Measurements from ENCODE around the gene PIGN. TPM values are rescaled to one million over a fixed set of nuclear protein-coding genes. Genes with fewer than 3 reads are reported as not detected.

The PIGN gene
- polyA plus RNA-seq, 3 donors = 4.1 to 14.7 (median 14.6) TPM

DNA sequence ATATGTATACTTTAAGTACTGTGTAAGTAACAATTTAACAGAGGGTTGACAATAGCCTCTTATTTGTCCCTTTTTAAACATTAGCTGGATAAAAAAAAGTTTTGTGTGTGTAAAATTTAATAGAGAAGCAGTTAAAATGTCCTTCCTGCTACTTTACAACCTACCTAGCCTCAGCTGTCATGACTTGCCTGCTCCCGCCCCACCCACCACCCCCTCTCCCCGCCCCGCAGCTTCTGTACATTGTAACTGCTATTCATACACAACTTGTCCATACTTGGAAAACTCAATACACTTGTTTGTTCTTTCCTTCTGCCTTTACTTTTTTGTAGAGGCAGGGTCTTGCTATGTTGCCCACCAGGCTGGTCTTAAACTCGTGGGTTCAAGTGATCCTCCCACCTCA lies 19.7 kb upstream of the PIGN start:
- H3K4me1 ChIP-seq (ENCODE audit: control insufficient read depth in 1 of 2, insufficient read depth in 2 of 2, low read length in 2 of 2) = peaks cover 13 to 29% of the 10 kb centered on the region in 2 donors
- Mint-ChIP-seq H3K27me3 (ENCODE audit: low read depth in 3 of 3) (no peaks in the 10 kb centered on the region), H3K27ac (no peak overlapping the region), H3K9me3 (peaks cover 0 to 4% (median 0%) of the 10 kb centered on the region in 7 donors), H3K36me3 (peaks cover 2 to 7% of the 10 kb centered on the region in 2 donors), H3K4me3 (no peak overlapping the region), H3K4me1 (peaks cover 32% of the 10 kb centered on the region)
- no peak overlapping the region for H3K4me3 ChIP-seq (replicated peaks in 1 of 3; ENCODE audit: low read depth in 2 of 3, low read length in 3 of 3)
- H3K27ac ChIP-seq (ENCODE audit: low read depth in 1 of 2, low read length in 2 of 2) = no peak overlapping the region
- DNase-seq = no peak
- TF ChIP-seq, protein P1, sequence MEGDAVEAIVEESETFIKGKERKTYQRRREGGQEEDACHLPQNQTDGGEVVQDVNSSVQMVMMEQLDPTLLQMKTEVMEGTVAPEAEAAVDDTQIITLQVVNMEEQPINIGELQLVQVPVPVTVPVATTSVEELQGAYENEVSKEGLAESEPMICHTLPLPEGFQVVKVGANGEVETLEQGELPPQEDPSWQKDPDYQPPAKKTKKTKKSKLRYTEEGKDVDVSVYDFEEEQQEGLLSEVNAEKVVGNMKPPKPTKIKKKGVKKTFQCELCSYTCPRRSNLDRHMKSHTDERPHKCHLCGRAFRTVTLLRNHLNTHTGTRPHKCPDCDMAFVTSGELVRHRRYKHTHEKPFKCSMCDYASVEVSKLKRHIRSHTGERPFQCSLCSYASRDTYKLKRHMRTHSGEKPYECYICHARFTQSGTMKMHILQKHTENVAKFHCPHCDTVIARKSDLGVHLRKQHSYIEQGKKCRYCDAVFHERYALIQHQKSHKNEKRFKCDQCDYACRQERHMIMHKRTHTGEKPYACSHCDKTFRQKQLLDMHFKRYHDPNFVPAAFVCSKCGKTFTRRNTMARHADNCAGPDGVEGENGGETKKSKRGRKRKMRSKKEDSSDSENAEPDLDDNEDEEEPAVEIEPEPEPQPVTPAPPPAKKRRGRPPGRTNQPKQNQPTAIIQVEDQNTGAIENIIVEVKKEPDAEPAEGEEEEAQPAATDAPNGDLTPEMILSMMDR (IDR thresholded peaks at IDR 0.05) = no peak
- H3K9me3 ChIP-seq (replicated peaks in 1 of 2; ENCODE audit: control insufficient read depth in 1 of 2, insufficient read depth in 1 of 2, low read length in 2 of 2) = no peaks in the 10 kb centered on the region
- H3K27me3 ChIP-seq (ENCODE audit: control insufficient read depth in 2 of 2, insufficient read depth in 2 of 2, low read length in 2 of 2) = no peaks in the 10 kb centered on the region
- peaks cover 93% of the 10 kb centered on the region for H3K79me2 ChIP-seq (ENCODE audit: insufficient read depth, low read length)
- WGBS (ENCODE audit: insufficient coverage) = no CpG with 5 or more reads among the region's 4 CpGs
- H4K20me1 ChIP-seq (ENCODE audit: insufficient read depth, low read length) = peaks cover 94% of the 10 kb centered on the region
- H2AFZ ChIP-seq (ENCODE audit: insufficient read depth, low read depth, low read length, poor library complexity, severe bottlenecking) = no peak overlapping the region
- no peak overlapping the region for H3K4me2 ChIP-seq (replicated peaks; ENCODE audit: extremely low read depth, low read length, poor library complexity, severe bottlenecking)
- no peak overlapping the region for H3K9ac ChIP-seq (ENCODE audit: insufficient read depth, low read length, poor library complexity, severe bottlenecking)
- peaks cover 2 to 4% of the 10 kb centered on the region in 2 donors for H3K36me3 ChIP-seq (replicated peaks in 1 of 2; ENCODE audit: control insufficient read depth in 1 of 2, insufficient read depth in 2 of 2, low read length in 2 of 2)
- intact Hi-C loops (cut with micrococcal nuclease) = no loop called here

DNA sequence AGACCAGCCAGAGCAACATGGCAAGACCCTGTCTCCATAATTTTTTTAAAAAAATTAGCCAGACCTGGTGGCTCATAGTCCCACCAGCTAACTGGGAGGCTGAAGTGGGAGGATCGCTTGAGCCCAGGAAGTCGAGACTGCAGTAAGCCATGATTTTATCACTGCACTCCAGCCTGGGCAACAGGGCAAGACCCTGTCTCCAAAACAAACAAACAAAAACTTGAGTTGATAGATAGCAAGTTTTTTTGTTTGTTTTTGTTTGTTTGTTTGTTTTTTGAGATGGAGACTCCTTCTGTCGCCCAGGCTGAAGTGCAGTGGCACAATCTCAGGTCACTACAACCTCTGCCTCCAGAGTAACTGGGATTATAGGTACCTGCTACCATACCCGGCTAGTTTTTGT lies 19.0 kb upstream of the PIGN start:
- H3K27ac ChIP-seq (ENCODE audit: low read depth in 1 of 2, low read length in 2 of 2) = no peak overlapping the region
- peaks cover 0 to 4% (median 0%) of the 10 kb centered on the region in 7 donors for H3K9me3 Mint-ChIP-seq
- no peak overlapping the region for H3K4me3 Mint-ChIP-seq
- H3K4me1 ChIP-seq (ENCODE audit: control insufficient read depth in 1 of 2, insufficient read depth in 2 of 2, low read length in 2 of 2) = peaks cover 13 to 29% of the 10 kb centered on the region in 2 donors
- WGBS (ENCODE audit: insufficient coverage) = no CpG with 5 or more reads among the region's 4 CpGs
- intact Hi-C loops (cut with micrococcal nuclease) = no loop called here
- TF ChIP-seq, protein P1 (IDR thresholded peaks at IDR 0.05) = no peak
- H3K36me3 ChIP-seq (replicated peaks in 1 of 2; ENCODE audit: control insufficient read depth in 1 of 2, insufficient read depth in 2 of 2, low read length in 2 of 2) = no peaks in the 10 kb centered on the region
- H3K9me3 ChIP-seq (replicated peaks in 1 of 2; ENCODE audit: control insufficient read depth in 1 of 2, insufficient read depth in 1 of 2, low read length in 2 of 2) = no peaks in the 10 kb centered on the region
- no peaks in the 10 kb centered on the region for H3K27me3 ChIP-seq (ENCODE audit: control insufficient read depth in 2 of 2, insufficient read depth in 2 of 2, low read length in 2 of 2)
- H3K4me3 ChIP-seq (replicated peaks in 1 of 3; ENCODE audit: low read depth in 2 of 3, low read length in 3 of 3) = no peak overlapping the region
- H4K20me1 ChIP-seq (ENCODE audit: insufficient read depth, low read length) = peaks cover 93% of the 10 kb centered on the region
- peaks cover 93% of the 10 kb centered on the region for H3K79me2 ChIP-seq (ENCODE audit: insufficient read depth, low read length)
- H3K27ac Mint-ChIP-seq = no peak overlapping the region
- H3K4me2 ChIP-seq (replicated peaks; ENCODE audit: extremely low read depth, low read length, poor library complexity, severe bottlenecking) = no peak overlapping the region
- no peaks in the 10 kb centered on the region for H3K27me3 Mint-ChIP-seq (ENCODE audit: low read depth in 3 of 3)
- no peak for DNase-seq
- H3K36me3 Mint-ChIP-seq = peaks cover 0 to 7% of the 10 kb centered on the region in 2 donors
- peaks cover 32% of the 10 kb centered on the region for H3K4me1 Mint-ChIP-seq
- H3K9ac ChIP-seq (ENCODE audit: insufficient read depth, low read length, poor library complexity, severe bottlenecking) = no peak overlapping the region
- H2AFZ ChIP-seq (ENCODE audit: insufficient read depth, low read depth, low read length, poor library complexity, severe bottlenecking) = no peak overlapping the region

Measured in CD14-positive monocyte (primary cell).